NCI-H1436 treated with DMSO at 0.1 percent for 48 hours (cell line): Measurements from ENCODE around the gene PXDN.

Source experiments
- DNase-seq: peaks from one replicate; lab custom pipeline; 2025; lab: John Stamatoyannopoulos, UW

Gene PXDN

DNA sequence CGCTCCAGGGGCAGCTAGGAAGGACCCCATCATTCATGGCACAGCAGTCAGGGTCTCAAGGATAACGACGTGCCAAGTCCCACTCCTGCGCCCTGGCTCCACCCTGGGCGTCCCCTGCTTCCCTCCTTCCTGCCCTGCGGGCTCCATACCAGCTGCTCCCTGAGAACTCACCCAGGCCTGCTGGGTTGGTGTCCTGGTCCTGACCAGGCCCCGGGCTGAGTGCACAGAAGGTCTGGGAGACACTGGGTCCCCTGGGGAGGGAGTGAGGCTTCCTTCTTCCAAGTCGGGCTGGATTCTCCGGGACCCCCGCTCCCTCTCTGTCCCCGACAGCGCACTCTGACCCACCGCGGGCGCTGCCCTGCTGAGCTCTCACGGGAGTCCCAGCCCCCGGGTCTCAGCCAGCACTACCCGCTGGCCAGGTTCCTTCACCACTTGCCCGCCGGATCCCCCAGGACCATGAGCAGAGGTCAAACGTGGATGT lies 160.2 kb downstream of the PXDN start:
- no peak for DNase-seq

DNA sequence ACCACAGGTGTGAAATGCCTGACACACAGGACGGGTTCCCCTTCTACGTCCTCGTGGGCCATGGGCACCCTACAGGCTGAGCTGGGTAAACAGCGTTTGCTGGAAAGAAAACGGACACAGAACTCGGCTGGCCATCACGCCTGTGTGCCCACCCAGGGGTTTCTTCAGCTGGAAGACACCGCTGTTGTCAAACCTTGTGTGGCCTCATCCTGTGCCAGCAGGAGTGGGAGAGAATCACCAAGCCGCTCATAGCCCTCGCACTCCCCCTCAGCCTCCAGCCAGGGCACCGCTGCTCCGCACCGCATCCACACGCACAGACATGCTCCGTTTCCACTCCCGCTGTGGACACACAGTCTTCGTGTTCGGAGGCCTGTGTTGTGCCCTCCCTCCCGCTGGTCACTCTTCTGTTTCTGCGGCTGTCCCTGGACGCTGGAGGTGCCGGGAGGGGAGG lies 161.4 kb downstream of the PXDN start:
- DNase-seq, result no peak

DNA sequence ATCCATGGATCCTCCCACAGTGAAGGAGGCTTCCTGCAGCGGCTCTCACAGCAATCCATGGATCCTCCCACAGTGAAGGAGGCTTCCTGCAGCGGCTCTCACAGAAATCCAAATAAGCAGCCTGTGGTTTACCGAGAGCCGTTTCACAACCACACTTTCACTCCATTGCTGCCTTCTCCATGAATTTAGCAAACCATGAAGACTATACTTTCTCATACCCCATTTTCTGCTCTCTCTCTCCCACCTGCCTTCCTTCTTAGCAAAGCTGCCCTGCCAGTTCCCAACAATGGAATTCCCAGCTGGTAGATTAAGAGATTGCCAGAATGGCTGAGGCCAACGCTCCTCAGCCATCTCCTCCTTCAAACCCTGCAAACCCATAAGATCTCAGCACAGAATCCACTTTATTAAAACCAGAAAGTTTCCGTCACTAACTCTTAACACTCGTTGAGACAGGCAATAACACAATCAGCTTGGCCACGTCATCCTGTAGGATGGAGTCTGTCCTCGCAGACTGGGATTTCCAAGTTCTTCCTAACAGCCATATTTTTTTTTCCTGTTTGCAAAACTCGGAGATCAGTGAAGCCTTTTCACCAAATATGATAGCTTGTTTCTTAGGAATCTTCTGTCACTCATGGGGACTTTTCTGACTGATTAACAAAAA lies 162.2 kb downstream of the PXDN start:
- no peak for DNase-seq
